HepG2 (cell line): Measurements from ENCODE around the gene URGCP. TPM values are rescaled to one million over a fixed set of nuclear protein-coding genes. Genes with fewer than 3 reads are reported as not detected.

Source experiments
- ATAC-seq: fragments of 200-7000 bp; cut with Tn5 transposase; 3 replicates; pipeline ENCODE4 v1.9.1; 2020; ENCODE audit warnings: mild to moderate bottlenecking, moderate library complexity
- BruUV-seq: library from RNA; stranded (reverse); fragments of 400-500 nt; replicated peaks from 2 replicates; lab custom pipeline; 2021; lab: Mats Ljungman, UMichigan
- CTCF ChIA-PET: fragments of 300-600 bp; formaldehyde crosslinking; extraction: SDS; loops from one replicate; lab custom pipeline; 2021; ENCODE audit warnings: low total read pairs, inconsistent platforms, low intra/inter-chr PET ratio; lab: Yijun Ruan, JAX
- POLR2A ChIA-PET: fragments of 350-600 bp; sonication (Branson Sonifier 250); formaldehyde crosslinking; loops from one replicate; lab custom pipeline; 2020; ENCODE audit warnings: antibody characterized with exemption, inconsistent platforms; lab: Yijun Ruan, JAX
- DNase-seq: peaks from one replicate; pipeline ENCODE4 v3.0.0-alpha.2; 2015; ENCODE audit warnings: low spot score
- FAIRE-seq: peaks from 3 replicates; lab custom pipeline; 2011; peaks lifted over from hg19 to GRCh38; lab: Jason Lieb, UNC
- H2AFZ ChIP-seq: one replicate; pipeline ENCODE4 v1.6.1; 2011; ENCODE audit warnings: low read length, inconsistent platforms
- H3K27ac ChIP-seq: fragments of 300-600 bp; 3 replicates; pipeline ENCODE4 v1.8.0; 2011; ENCODE audit warnings: mixed run types, mild to moderate bottlenecking, mixed read lengths, low read length, inconsistent platforms; ENCODE audit not compliant: insufficient read depth; ENCODE audit errors: extremely low read length
- H3K27me3 ChIP-seq, 2 experiments: fragments of 200-600 bp in 1 of 2; 2 replicates in 1 of 2; 3 replicates in 1 of 2; pipeline versions ENCODE4 v1.6.0 to v1.8.0; 2011; ENCODE audit warnings: low read length in 2 of 2, mild to moderate bottlenecking in 2 of 2, moderate library complexity in 2 of 2, inconsistent platforms in 1 of 2; ENCODE audit not compliant: insufficient read depth in 2 of 2, control insufficient read depth in 1 of 2
- H3K36me3 ChIP-seq, 2 experiments: fragments of 200-600 bp in 1 of 2; replicated peaks in 1 of 2; 2 replicates in 1 of 2; 3 replicates in 1 of 2; pipeline versions ENCODE4 v1.5.1 to v1.8.0; 2011; ENCODE audit warnings: low read length in 2 of 2, inconsistent platforms in 1 of 2; ENCODE audit not compliant: insufficient read depth in 2 of 2, control insufficient read depth in 1 of 2
- H3K4me1 ChIP-seq: 2 replicates; pipeline ENCODE4 v1.5.1; 2012; ENCODE audit warnings: low read length, inconsistent platforms; ENCODE audit not compliant: insufficient read depth
- H3K4me2 ChIP-seq: 2 replicates; pipeline ENCODE4 v1.6.0; 2011; ENCODE audit warnings: low read depth, low read length, inconsistent platforms
- H3K4me3 ChIP-seq, 3 experiments: fragments of 200-600 bp in 1 of 3; sonication (generic), shearing (Covaris generic) in 1 of 3; replicated peaks in 1 of 3; 2 replicates each; pipeline ENCODE4 v1.5.1; 2011 to 2016; ENCODE audit warnings: low read length in 3 of 3, inconsistent platforms in 2 of 3, low read depth in 2 of 3, mild to moderate bottlenecking in 2 of 3, control low read depth in 1 of 3, mixed read lengths in 1 of 3; ENCODE audit not compliant: insufficient read depth in 1 of 3
- H3K79me2 ChIP-seq: one replicate; pipeline ENCODE4 v1.6.1; 2011; ENCODE audit warnings: low read length, inconsistent platforms; ENCODE audit not compliant: insufficient read depth
- H3K9ac ChIP-seq: 2 replicates; pipeline ENCODE4 v1.6.0; 2011; ENCODE audit warnings: mild to moderate bottlenecking, low read depth, low read length, inconsistent platforms; ENCODE audit not compliant: insufficient read depth
- H3K9me3 ChIP-seq: 2 replicates; pipeline ENCODE4 v1.5.1; 2012; ENCODE audit warnings: mild to moderate bottlenecking, low read length
- H4K20me1 ChIP-seq: 2 replicates; pipeline ENCODE4 v1.6.0; 2011; ENCODE audit warnings: inconsistent platforms, mild to moderate bottlenecking, low read length, moderate library complexity; ENCODE audit not compliant: insufficient read depth
- KDM2A ChIP-seq: sonication (generic); formaldehyde crosslinking; IDR thresholded peaks from 2 replicates; pipeline ENCODE4 v1.4.0; 2020; ENCODE audit warnings: low read depth, missing genetic modification reagents, borderline replicate concordance
- MEIS2 ChIP-seq: sonication (generic); formaldehyde crosslinking; IDR thresholded peaks from 2 replicates; pipeline ENCODE4 v1.9.0; 2021; ENCODE audit warnings: mild to moderate bottlenecking, missing genetic modification reagents
- MTF2 ChIP-seq: sonication (generic); formaldehyde crosslinking; IDR thresholded peaks from 2 replicates; pipeline ENCODE4 v1.5.0; 2020; ENCODE audit warnings: missing genetic modification reagents, borderline replicate concordance
- NPAS2 ChIP-seq: sonication (generic); formaldehyde crosslinking; IDR thresholded peaks from 2 replicates; pipeline ENCODE4 v1.8.0; 2022; ENCODE audit warnings: mild to moderate bottlenecking, missing genetic modification reagents, borderline replicate concordance
- NR2C2 ChIP-seq: sonication (generic); formaldehyde crosslinking; IDR thresholded peaks from 2 replicates; pipeline ENCODE4 v1.4.0; 2020; ENCODE audit warnings: missing genetic modification reagents, mild to moderate bottlenecking, moderate library complexity, borderline replicate concordance
- POLR2AphosphoS2 ChIP-seq: IDR thresholded peaks from 2 replicates; pipeline ENCODE4 v1.6.1; 2011; ENCODE audit warnings: low read depth, low read length, improper control_type of control experiment
- SIN3A ChIP-seq: IDR thresholded peaks from 2 replicates; pipeline ENCODE4 v1.6.1; 2011; ENCODE audit warnings: low read depth, mild to moderate bottlenecking, control low read depth, low read length, borderline replicate concordance
- SIX1 ChIP-seq: sonication (generic); formaldehyde crosslinking; IDR thresholded peaks from 2 replicates; pipeline ENCODE4 v1.4.0; 2020; ENCODE audit warnings: missing genetic modification reagents, borderline replicate concordance
- TAF15 ChIP-seq: fragments of 200-400 bp; formaldehyde crosslinking; IDR thresholded peaks from one replicate; pipeline ENCODE4 v1.6.1; 2018; ENCODE audit warnings: mild to moderate bottlenecking, low read depth, low read length; ENCODE audit not compliant: poor library complexity, severe bottlenecking
- TOE1 ChIP-seq: sonication (generic); formaldehyde crosslinking; IDR thresholded peaks from 2 replicates; pipeline ENCODE4 v1.4.0; 2020; ENCODE audit warnings: mild to moderate bottlenecking, missing genetic modification reagents
- TOPORS ChIP-seq: sonication (generic); formaldehyde crosslinking; IDR thresholded peaks from 2 replicates; pipeline ENCODE4 v1.8.0; 2023; ENCODE audit warnings: mild to moderate bottlenecking, missing genetic modification reagents
- ZFP36L1 ChIP-seq: sonication (generic); formaldehyde crosslinking; IDR thresholded peaks from 2 replicates; pipeline ENCODE4 v1.8.0; 2022; ENCODE audit warnings: mild to moderate bottlenecking, missing genetic modification reagents, moderate library complexity
- ZKSCAN1 ChIP-seq: fragments of 150-350 bp; IDR thresholded peaks from 2 replicates; pipeline ENCODE4 v1.6.1; 2014; ENCODE audit warnings: low read length
- ZNF143 ChIP-seq: sonication (generic); formaldehyde crosslinking; IDR thresholded peaks from 2 replicates; pipeline ENCODE4 v1.4.0; 2020; ENCODE audit warnings: missing genetic modification reagents
- ZNF180 ChIP-seq: sonication (generic); formaldehyde crosslinking; IDR thresholded peaks from 2 replicates; pipeline ENCODE4 v1.4.0; 2020; ENCODE audit warnings: low read depth, missing genetic modification reagents, borderline replicate concordance
- ZNF615 ChIP-seq: sonication (generic); formaldehyde crosslinking; IDR thresholded peaks from 2 replicates; pipeline ENCODE4 v1.5.0; 2020; ENCODE audit warnings: mild to moderate bottlenecking, missing genetic modification reagents, borderline replicate concordance
- ZNF670 ChIP-seq: sonication (generic); formaldehyde crosslinking; IDR thresholded peaks from 2 replicates; pipeline ENCODE4 v1.8.0; 2022; ENCODE audit warnings: mild to moderate bottlenecking, missing genetic modification reagents, borderline replicate concordance
- ZNF777 ChIP-seq: sonication (generic); formaldehyde crosslinking; IDR thresholded peaks from 2 replicates; pipeline ENCODE4 v1.4.0; 2020; ENCODE audit warnings: missing genetic modification reagents
- WGBS: methylation state at CpG from one replicate; pipeline ENCODE4 v1.1.6; 2017; ENCODE audit warnings: low lambda C conversion rate; 5-methylcytosine and 5-hydroxymethylcytosine counted together
- in situ Hi-C: cut with HindIII; loops from 2 replicates; pipeline ENCODE4 v1.10.0; 2017; ENCODE audit warnings: low pct_unique_long_range_greater_than_20kb; ENCODE audit not compliant: extremely low pct_ligation_motif_present
- intact Hi-C: fragments of 100-400 bp; cut with micrococcal nuclease; formaldehyde crosslinking; loops from one replicate; pipeline ENCODE4 v1.10.0; 2022; ENCODE audit not compliant: unreplicated experiment
- polyA plus RNA-seq, 8 experiments: library from polyadenylated mRNA; depleted of rRNA in 3 of 8; stranded (reverse) in 7 of 8; unstranded in 1 of 8; fragments of >200 nt; fragmentation: Illumina TruSeq in 4 of 8; extraction: Trizol in 4 of 8; gene quantifications; 2 replicates each; pipeline versions ENCODE4 v1.2.1 to v1.2.3, GENCODE V29; 2011 to 2016; ENCODE audit warnings: low read depth in 4 of 8, missing spikeins in 1 of 8, mixed read lengths in 1 of 8; ENCODE audit not compliant: insufficient read depth in 1 of 8
- total RNA-seq, 5 experiments: library from RNA; depleted of rRNA; stranded (reverse); fragments of >200 nt; fragmentation: Illumina TruSeq; extraction: Trizol; gene quantifications; 2 replicates each; pipeline ENCODE4 v1.2.3, GENCODE V29; 2016; ENCODE audit warnings: low read depth in 1 of 5
- TF ChIP-seq, protein P1 (sequence below): fragments of 450-650 bp; IDR thresholded peaks from 2 replicates; pipeline ENCODE4 v1.6.1; 2017; ENCODE audit warnings: mild to moderate bottlenecking
- TF ChIP-seq, protein P2 (sequence below): sonication (generic); formaldehyde crosslinking; IDR thresholded peaks from 2 replicates; pipeline ENCODE4 v1.4.0; 2020; ENCODE audit warnings: missing genetic modification reagents
- TF ChIP-seq, protein P3 (sequence below): sonication (generic); formaldehyde crosslinking; IDR thresholded peaks from 2 replicates; pipeline ENCODE4 v1.4.0; 2020; ENCODE audit warnings: missing genetic modification reagents

URGCP gene
- total and polyA plus RNA-seq, 2 of the 13 experiments (the other 11 are each of a cell fraction or from before 2014, with no cell fraction given) = 22.3 to 25.8 TPM

DNA sequence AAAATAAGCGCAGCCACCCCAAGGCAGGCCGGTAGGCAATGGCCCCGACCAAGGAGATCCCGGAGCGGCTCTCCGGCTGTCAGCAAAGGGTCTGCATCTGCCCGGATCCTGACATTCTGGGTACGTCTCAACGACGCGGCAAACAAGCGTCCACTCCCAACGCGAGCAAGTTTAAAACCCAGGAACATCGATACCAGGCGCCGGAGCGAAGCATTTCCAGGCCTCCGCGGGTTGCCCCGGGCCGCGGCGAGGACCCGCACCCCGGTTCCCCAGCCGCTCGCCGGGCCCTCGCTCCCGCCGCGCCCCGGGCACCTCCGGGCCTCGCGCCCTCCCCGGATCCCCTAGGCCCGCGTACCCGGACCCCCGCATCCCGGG lies 453 bp downstream of the URGCP start:
- FAIRE-seq = no peak
- ATAC-seq = peak; percentile 45
- Histone ChIP-seq H3K27ac (peak overlapping the region; percentile 78), H3K4me3 (peak overlapping the region; percentile 70 to 87 (median 83)), H4K20me1 (peaks cover 23% of the 10 kb centered on the region), H3K9me3 (no peaks in the 10 kb centered on the region), H3K79me2 (peaks cover 44% of the 10 kb centered on the region), H3K4me2 (peak overlapping the region; percentile 70), H3K4me1 (peaks cover 36% of the 10 kb centered on the region), H3K36me3 (peaks cover 3 to 5% of the 10 kb centered on the region in 2 experiments; a peak in 3 of 5 replicates), H3K27me3 (no peaks in the 10 kb centered on the region), H2AFZ (no peak overlapping the region), H3K9ac (peak overlapping the region; percentile 93)
- in situ Hi-C loops = no loop called here
- no TSS peak for BruUV-seq
- intact Hi-C loops = loop anchor here (1.0 to 2.0 kb wide), 3 partner anchors 20 to 37 kb away; partner anchors contain the start of genes MRPS24 and UBE2D4
- WGBS = 1% methylated on average over 6 of the region's 43 CpGs
- POLR2A ChIA-PET = interaction anchor here (1.0 to 2.5 kb wide), 5 partner anchors 21 to 266 kb away, joined by 3 to 36 read pairs (median 7); partner anchors contain the start of genes MRPS24 and UBE2D4
- peak; percentile 14 for DNase-seq
- CTCF ChIA-PET = no interaction called here
- TF ChIP-seq MTF2 (CRISPR knock-in tag) (no peak), ZNF777 (CRISPR knock-in tag) (no peak), ZNF670 (no peak), ZNF143 (no peak), ZFP36L1 (CRISPR knock-in tag) (no peak), POLR2AphosphoS2 (no peak), KDM2A (CRISPR knock-in tag) (peak; percentile 53; the same call in 1 of the 2 replicates), ZKSCAN1 (no peak), SIX1 (no peak), NR2C2 (CRISPR knock-in tag) (no peak), TOE1 (no peak), TOPORS (CRISPR knock-in tag) (no peak), NPAS2 (no peak), ZNF180 (CRISPR knock-in tag) (no peak), MEIS2 (CRISPR knock-in tag) (0 out of 2 replicates have a peak, but pooled peaks have one; percentile 38), SIN3A (0 out of 2 replicates have a peak, but pooled peaks have one; percentile 47), TAF15 (no peak), ZNF615 (CRISPR knock-in tag) (no peak)
- TF ChIP-seq, protein P1, sequence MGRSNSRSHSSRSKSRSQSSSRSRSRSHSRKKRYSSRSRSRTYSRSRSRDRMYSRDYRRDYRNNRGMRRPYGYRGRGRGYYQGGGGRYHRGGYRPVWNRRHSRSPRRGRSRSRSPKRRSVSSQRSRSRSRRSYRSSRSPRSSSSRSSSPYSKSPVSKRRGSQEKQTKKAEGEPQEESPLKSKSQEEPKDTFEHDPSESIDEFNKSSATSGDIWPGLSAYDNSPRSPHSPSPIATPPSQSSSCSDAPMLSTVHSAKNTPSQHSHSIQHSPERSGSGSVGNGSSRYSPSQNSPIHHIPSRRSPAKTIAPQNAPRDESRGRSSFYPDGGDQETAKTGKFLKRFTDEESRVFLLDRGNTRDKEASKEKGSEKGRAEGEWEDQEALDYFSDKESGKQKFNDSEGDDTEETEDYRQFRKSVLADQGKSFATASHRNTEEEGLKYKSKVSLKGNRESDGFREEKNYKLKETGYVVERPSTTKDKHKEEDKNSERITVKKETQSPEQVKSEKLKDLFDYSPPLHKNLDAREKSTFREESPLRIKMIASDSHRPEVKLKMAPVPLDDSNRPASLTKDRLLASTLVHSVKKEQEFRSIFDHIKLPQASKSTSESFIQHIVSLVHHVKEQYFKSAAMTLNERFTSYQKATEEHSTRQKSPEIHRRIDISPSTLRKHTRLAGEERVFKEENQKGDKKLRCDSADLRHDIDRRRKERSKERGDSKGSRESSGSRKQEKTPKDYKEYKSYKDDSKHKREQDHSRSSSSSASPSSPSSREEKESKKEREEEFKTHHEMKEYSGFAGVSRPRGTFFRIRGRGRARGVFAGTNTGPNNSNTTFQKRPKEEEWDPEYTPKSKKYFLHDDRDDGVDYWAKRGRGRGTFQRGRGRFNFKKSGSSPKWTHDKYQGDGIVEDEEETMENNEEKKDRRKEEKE = no peak
- TF ChIP-seq, protein P2, sequence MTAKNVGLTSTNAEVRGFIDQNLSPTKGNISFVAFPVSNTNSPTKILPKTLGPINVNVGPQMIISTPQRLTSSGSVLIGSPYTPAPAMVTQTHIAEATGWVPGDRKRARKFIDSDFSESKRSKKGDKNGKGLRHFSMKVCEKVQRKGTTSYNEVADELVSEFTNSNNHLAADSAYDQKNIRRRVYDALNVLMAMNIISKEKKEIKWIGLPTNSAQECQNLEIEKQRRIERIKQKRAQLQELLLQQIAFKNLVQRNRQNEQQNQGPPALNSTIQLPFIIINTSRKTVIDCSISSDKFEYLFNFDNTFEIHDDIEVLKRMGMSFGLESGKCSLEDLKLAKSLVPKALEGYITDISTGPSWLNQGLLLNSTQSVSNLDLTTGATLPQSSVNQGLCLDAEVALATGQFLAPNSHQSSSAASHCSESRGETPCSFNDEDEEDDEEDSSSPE = no peak
- TF ChIP-seq, protein P3, sequence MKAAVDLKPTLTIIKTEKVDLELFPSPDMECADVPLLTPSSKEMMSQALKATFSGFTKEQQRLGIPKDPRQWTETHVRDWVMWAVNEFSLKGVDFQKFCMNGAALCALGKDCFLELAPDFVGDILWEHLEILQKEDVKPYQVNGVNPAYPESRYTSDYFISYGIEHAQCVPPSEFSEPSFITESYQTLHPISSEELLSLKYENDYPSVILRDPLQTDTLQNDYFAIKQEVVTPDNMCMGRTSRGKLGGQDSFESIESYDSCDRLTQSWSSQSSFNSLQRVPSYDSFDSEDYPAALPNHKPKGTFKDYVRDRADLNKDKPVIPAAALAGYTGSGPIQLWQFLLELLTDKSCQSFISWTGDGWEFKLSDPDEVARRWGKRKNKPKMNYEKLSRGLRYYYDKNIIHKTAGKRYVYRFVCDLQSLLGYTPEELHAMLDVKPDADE (CRISPR knock-in tag) = no peak
